Sigmoid colon (tissue), 7 donors: ENCODE measurements around the gene OR2AT4. TPM values are rescaled to one million over a fixed set of nuclear protein-coding genes. Genes with fewer than 3 reads are reported as not detected.

Experiments
- DNase-seq: peaks from one replicate; pipeline ENCODE4 v3.0.0-alpha.2; 2019
- H3K27ac ChIP-seq, 4 donors: fragments of 200-600 bp; sonication (generic); one replicate each; pipeline ENCODE4 v1.5.1; 2016 to 2019; ENCODE audit warnings: mild to moderate bottlenecking in 1 of 4
- H3K27me3 ChIP-seq, 3 donors: fragments of 200-600 bp; sonication (generic); one replicate each; pipeline ENCODE4 v1.5.1; 2019; ENCODE audit warnings: mild to moderate bottlenecking in 1 of 3
- H3K36me3 ChIP-seq, 4 donors: fragments of 200-600 bp; sonication (generic); one replicate each; pipeline ENCODE4 v1.5.1; 2016 to 2019
- H3K4me1 ChIP-seq, 4 donors: fragments of 200-600 bp; sonication (generic); one replicate each; pipeline ENCODE4 v1.5.1; 2017 to 2019
- H3K4me3 ChIP-seq, 4 donors: fragments of 200-600 bp; sonication (generic); one replicate each; pipeline ENCODE4 v1.5.1; 2017 to 2019; ENCODE audit warnings: mild to moderate bottlenecking in 2 of 4, moderate library complexity in 1 of 4
- H3K9me3 ChIP-seq, 4 donors: fragments of 200-600 bp in 3 of 4; sonication (generic) in 3 of 4; one replicate each; pipeline versions ENCODE4 v1.5.1 to v1.6.1; 2013 to 2019
- EP300 ChIP-seq, 4 donors: sonication (generic); formaldehyde crosslinking; IDR thresholded peaks; one replicate each; pipeline ENCODE4 v1.6.1; 2017; ENCODE audit warnings: antibody characterized with exemption in 4 of 4
- POLR2A ChIP-seq, 2 donors: fragments of 450-650 bp; IDR thresholded peaks; one replicate each; pipeline ENCODE4 v1.6.1; 2016; ENCODE audit warnings: antibody characterized with exemption in 2 of 2, mild to moderate bottlenecking in 2 of 2, moderate library complexity in 2 of 2
- POLR2AphosphoS5 ChIP-seq, 4 donors: sonication (generic); formaldehyde crosslinking; IDR thresholded peaks; one replicate each; pipeline ENCODE4 v1.6.1; 2017; ENCODE audit warnings: antibody characterized with exemption in 4 of 4
- WGBS, 2 donors: extraction: QIAGEN DNeasy Blood & Tissue Kit; methylation state at CpG; one replicate each; pipeline ENCODE4 v1.1.7; 2013; 5-methylcytosine and 5-hydroxymethylcytosine counted together
- intact Hi-C: fragments of 100-400 bp; cut with DNase I; formaldehyde crosslinking; loops from one replicate; pipeline ENCODE4 v1.15.1; 2023
- polyA plus RNA-seq, 3 donors: library from polyadenylated mRNA; stranded (reverse); fragments of 200-250 nt; gene quantifications; one replicate each; pipeline ENCODE4 v1.2.3, GENCODE V29; 2013
- total RNA-seq, 4 donors: library from RNA; depleted of rRNA; stranded (reverse); fragments of >200 nt; gene quantifications; one replicate each; pipeline ENCODE4 v1.1.0, GENCODE V29; 2016
- TF ChIP-seq, protein P1 (sequence below), 4 experiments: fragments of 450-650 bp in 3 of 4; fragments of 200-600 bp in 1 of 4; IDR thresholded peaks; one replicate each; pipeline ENCODE4 v1.5.1; 2016 to 2019; ENCODE audit warnings: antibody characterized with exemption in 4 of 4, mild to moderate bottlenecking in 3 of 4, moderate library complexity in 2 of 4
- donor health status: healthy with polysubstance abuse.
- donor health status: Bipolar disorder and iron deficiency.
- donor health status: healthy.

Gene OR2AT4
- total and polyA plus RNA-seq, 7 donors = not detected

GRCh38 chr11:75031771-75032549 is 64.7 kb downstream of the OR2AT4 start:
- Histone ChIP-seq H3K4me1 (no peaks in the 10 kb centered on the region), H3K36me3 (no peaks in the 10 kb centered on the region), H3K4me3 (no peak overlapping the region), H3K27me3 (no peaks in the 10 kb centered on the region), H3K27ac (no peak overlapping the region), H3K9me3 (no peaks in the 10 kb centered on the region)
- DNase-seq = peak; percentile 72
- intact Hi-C loops = loop anchor here (1.0 kb wide), 1 partner anchor 102 kb away; no protein-coding TSS in a partner anchor
- 56 to 68% methylated on average over 8 of the region's 8 CpGs for WGBS, 2 donors
- TF ChIP-seq POLR2AphosphoS5 (IDR thresholded peaks at IDR 0.05) (no peak), POLR2A (IDR thresholded peaks at IDR 0.05) (no peak), EP300 (IDR thresholded peaks at IDR 0.05) (no peak)
- TF ChIP-seq, protein P1, sequence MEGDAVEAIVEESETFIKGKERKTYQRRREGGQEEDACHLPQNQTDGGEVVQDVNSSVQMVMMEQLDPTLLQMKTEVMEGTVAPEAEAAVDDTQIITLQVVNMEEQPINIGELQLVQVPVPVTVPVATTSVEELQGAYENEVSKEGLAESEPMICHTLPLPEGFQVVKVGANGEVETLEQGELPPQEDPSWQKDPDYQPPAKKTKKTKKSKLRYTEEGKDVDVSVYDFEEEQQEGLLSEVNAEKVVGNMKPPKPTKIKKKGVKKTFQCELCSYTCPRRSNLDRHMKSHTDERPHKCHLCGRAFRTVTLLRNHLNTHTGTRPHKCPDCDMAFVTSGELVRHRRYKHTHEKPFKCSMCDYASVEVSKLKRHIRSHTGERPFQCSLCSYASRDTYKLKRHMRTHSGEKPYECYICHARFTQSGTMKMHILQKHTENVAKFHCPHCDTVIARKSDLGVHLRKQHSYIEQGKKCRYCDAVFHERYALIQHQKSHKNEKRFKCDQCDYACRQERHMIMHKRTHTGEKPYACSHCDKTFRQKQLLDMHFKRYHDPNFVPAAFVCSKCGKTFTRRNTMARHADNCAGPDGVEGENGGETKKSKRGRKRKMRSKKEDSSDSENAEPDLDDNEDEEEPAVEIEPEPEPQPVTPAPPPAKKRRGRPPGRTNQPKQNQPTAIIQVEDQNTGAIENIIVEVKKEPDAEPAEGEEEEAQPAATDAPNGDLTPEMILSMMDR (IDR thresholded peaks at IDR 0.05) = peak; percentile 13 to 66 (median 60)

Other genes with a start within 250 kb of the OR2AT4 start
- gene XRRA1, start 147.8 kb downstream of the OR2AT4 start, total RNA-seq = 10 to 100 TPM; 11.9 to 27.3 (median 15.5) TPM
- 1 to 10 TPM in 2 of 3 donors, under 1 TPM in 1; under 0.01 to 9.1 (median 1.4) TPM for gene XRRA1, start 147.8 kb downstream of the OR2AT4 start, polyA plus RNA-seq
- 10 to 100 TPM; 31.9 to 61.2 (median 47.2) TPM for gene SPCS2, start 147.6 kb downstream of the OR2AT4 start, total RNA-seq
- 100 to 1,000 TPM in 1 of 3 donors, 10 to 100 TPM in 2; 28.8 to 131 (median 46.5) TPM for gene SPCS2, start 147.6 kb downstream of the OR2AT4 start, polyA plus RNA-seq
- 10 to 100 TPM in 1 of 4 donors, 1 to 10 TPM in 3; 3.3 to 10.2 (median 4.8) TPM for gene NEU3, start 107.9 kb downstream of the OR2AT4 start, total RNA-seq
- gene NEU3, start 107.9 kb downstream of the OR2AT4 start, polyA plus RNA-seq = 1 to 10 TPM in 2 of 3 donors, under 1 TPM in 1; 0.60 to 7.0 (median 1.2) TPM
- gene SLCO2B1, start 54.2 kb upstream of the OR2AT4 start, total RNA-seq = 10 to 100 TPM; 19.4 to 31.7 (median 29.6) TPM
- gene SLCO2B1, start 54.2 kb upstream of the OR2AT4 start, polyA plus RNA-seq = 10 to 100 TPM in 2 of 3 donors, 1 to 10 TPM in 1; 7.8 to 47.0 (median 22.4) TPM
- under 1 TPM in 3 of 4 donors, not detected in 1; 0.33 to 0.68 (median 0.36) TPM for gene TPBGL, start 143.9 kb upstream of the OR2AT4 start, total RNA-seq
- under 1 TPM in 1 of 3 donors, not detected in 2; 0.28 TPM for gene TPBGL, start 143.9 kb upstream of the OR2AT4 start, polyA plus RNA-seq